T1000 (cell line): Measurements from ENCODE around the gene OSBPL9.
"Not testable (repeated sequence)": the region's sequence is repeated elsewhere in the genome, so short reads cannot be mapped to it uniquely, and the experiment has no call there.

Experiments used
- DNase-seq: peaks from one replicate; lab custom pipeline; 2025; ENCODE audit warnings: mixed read lengths; lab: John Stamatoyannopoulos, UW

OSBPL9 gene

DNA sequence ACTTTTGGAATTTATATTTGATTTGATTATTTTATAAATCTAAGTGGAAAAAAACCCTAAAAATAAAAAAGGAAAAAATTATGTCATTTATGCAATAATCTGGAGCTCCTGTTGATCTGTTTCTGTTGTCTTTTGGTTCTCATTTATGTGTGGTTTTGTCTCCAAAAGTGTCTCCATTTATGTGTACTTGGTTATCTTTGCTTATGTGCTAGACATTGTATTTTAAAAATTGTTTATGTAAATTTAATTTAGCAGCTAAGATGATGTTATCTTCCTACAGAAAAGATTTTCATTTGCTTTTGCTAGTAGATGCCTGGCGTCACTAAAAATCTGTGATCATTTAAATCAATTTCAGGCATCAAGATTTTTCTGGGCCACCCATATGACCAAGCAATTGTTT is 95.7 kb downstream of the OSBPL9 start:
- DNase-seq = no peak

DNA sequence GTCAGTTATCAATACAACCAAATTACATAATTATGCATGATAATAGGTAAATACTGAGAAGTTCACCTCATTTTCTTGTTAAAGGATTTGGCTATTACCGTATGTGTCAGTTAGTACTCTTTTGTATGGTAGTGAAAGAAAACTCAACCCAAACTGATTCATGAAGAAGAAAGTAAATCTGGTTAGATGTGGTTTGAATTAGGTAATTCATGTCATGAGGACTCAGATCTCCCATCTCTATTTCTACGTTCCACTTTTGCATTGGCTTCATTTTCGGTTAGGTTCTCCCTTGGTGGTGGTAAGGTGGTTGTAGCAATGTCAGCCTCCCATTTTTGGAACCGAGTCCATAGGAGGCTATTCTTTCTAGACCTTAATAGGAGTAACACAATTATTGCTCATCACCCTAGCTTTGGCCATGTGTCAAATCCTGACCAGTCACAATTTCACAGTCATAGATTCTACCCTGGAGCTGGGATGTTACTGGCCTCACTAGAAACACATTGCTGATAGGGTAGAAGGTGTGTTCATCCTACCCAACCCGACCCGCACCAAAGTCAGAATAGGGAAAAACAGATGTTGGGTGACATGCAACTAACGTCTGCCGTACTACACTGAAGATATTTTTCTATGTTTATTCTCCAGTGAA is 97.6 kb downstream of the OSBPL9 start:
- DNase-seq = no peak

GRCh38 chr1:51715369-51715768 is 98.5 kb downstream of the OSBPL9 start:
- DNase-seq = no peak

- DNase-seq = no peak
These were observed 99.9 kb downstream of the OSBPL9 start for GRCh38 chr1:51716746-51717145.

GRCh38 chr1:51717842-51718241 is 101.0 kb downstream of the OSBPL9 start:
- no peak for DNase-seq

GRCh38 chr1:51719146-51719545 is 102.3 kb downstream of the OSBPL9 start:
- DNase-seq = no peak

- no peak for DNase-seq
These were observed 107.9 kb downstream of the OSBPL9 start for GRCh38 chr1:51724797-51725196.

DNA sequence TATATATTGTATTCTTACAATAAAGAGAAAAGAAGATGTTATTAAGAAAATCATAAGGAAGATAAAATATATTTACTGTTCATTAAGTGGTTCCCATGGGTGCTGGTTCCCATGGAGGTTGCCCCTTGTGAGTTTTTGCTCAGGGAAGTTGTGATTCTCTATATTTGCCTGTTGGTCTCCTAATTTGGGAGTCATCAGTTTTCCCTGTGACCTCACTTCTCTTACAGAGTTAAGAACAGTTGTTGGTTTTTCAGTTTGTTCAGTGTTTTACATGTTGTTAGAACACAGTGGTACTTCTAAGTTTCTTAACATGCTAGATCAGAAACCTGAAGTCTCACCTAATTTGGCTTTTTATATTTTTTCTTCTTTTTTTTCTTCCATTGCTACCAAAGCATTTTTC is 109.2 kb downstream of the OSBPL9 start:
- no peak for DNase-seq

DNA sequence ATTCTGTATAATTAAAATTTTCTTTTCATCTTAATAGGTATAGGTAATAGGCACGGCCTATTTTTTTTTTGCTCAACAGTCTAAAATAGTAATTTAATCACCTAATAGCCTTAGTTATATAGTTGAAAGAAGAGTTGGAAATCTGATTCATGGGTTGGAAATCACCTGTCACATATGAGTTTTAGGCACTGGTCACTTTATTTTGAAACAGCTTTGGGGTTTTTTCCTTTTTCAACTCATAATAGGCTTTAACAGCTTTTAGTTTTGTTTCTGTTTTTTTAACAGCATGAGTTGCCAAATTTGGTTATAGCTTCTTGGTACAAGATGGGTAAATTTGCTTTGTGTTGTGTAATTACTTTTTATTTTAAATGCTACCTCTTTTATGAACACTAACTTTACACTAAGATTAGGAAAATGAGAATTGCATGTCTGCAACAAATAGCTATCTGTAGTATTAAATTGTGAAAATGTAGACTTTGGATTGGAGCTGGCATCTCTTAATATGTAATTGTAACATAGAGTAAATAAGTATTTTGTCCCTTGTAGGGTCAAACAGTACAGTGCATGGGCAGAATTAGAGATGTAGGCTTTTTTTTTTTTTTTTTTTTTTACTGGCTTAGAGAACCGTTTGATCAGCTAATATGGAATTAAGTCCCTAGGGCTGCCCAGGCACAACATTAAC is 109.8 kb downstream of the OSBPL9 start:
- DNase-seq = no peak

- DNase-seq = no peak
These were observed 110.5 kb downstream of the OSBPL9 start for GRCh38 chr1:51727366-51727765.

GRCh38 chr1:51728611-51729155 is 111.8 kb downstream of the OSBPL9 start:
- DNase-seq = no peak

DNA sequence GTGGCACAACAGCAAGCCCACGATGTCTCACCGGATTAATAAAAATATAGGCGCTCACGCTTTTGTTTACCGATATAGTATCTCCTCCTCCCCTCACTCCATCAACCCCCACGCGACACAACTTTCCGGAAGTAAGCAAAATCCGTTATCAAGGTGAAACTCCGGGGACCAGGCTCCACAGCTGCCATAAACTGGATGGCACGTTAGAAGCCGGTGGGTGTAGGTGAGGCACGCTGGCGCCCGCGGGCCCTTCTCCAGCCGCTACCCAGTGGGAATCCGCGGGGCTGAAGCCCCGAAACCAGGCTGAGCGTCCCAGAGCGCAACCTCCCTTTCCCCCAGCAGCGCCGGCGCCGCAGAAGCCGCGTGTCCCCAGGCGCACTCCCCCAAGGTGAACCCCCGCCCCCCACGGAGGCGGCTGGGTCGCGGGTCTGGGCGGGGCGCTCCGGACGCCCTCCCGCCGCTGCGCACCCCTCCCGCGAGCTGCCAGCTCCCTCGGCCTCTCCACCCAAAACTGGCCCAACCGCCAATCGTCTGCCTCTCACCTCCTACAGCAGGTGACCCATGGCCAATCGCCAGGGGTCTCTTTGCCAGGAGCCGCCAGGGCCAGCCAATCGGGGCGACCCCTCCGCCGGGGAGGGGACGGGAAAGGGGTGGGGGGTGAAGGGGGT is 112.4 kb downstream of the OSBPL9 start:
- no peak for DNase-seq

DNA sequence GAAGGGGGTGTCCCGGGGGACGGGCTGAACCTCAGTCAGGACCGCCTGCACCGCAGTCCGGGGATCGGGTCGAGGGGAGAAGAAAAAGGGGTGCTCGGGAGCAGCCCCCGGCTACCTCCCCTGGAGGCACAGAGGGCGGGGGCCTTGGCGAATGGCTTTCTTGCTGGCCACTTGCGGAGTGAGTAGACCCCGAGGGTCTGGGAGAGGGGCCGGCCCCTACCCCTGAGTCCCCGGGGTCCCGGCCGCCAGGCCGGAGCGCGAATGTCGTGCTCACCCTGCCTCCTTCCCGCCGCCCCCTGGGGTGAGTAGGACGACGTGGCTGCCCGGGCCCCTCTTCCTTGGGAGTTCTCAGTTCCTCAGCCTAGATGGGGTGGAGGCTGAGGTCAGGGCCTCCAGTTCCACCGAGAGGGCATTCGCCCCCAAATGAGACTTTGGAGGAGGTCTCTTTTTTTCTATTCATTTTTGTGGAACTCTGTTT is 113.0 kb downstream of the OSBPL9 start:
- no peak for DNase-seq

DNA sequence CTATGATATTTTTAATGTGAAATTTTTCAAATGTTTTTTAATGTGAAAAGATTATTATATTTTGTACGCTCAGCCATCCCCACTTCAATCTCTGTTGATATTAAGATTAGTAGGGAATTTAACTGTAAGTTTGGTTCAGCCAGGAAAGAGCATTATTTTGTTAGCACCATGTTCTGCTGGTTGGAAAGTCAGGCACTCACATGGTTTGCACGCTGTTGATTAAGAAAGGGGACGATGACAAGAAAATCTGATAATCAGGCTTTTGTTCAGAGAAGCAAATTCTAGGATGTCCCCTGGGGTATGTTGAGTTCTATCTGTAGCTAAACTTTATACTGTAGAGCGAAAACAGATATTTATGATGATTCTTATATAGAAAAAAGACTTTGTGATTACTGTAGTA is 115.1 kb downstream of the OSBPL9 start:
- no peak for DNase-seq

DNA sequence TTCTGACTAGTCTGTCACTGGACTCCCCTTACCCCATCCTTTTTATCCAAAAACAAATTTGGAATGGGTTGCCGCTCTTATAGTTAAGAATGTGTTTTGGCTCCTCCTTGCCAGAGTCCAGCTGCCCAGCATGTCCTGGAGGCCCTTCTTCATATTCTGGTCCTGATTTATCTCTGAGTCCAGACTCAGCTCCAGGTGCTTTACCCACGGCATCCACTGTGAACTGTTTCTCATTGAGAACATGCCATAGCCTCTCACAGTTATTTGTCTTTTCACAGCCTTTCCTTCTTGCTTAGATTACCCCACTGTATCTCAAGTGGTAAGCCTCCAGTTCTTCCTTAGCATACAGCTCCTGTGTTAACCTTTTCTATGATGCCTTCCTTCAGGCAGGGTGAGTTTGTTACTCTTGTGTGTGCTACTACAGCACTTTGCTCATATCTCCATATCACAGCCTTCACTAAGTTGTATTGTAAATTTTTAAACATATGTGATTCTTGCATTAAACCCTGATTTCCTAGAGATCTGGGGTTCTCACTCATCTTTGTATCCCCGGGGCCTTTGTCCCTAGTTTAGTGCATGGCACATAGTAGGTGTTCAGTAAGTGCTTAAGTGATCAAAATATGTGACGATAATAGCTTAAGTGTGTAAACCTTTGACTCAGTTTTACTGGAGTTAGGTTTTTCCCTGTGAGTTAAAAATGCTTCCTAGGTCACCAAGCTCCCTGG is 116.0 kb downstream of the OSBPL9 start:
- no peak for DNase-seq

DNA sequence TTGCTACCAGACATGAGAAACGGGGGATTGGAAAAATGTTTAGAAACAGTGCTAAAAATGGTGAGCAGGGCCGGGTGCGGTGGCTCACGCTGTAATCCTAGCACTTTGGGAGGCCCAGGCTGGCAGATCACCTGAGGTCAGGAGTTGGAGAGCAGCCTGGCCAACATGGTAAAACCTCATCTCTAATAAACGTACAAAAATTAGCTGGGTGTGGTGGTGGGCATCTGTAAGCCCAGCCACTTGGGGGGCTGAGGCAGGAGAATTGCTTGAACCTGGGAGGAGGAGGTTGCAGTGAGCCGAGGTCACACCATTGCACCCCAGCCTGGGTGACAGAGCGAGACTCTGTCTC is 116.5 kb downstream of the OSBPL9 start:
- not testable (repeated sequence) for DNase-seq

- DNase-seq = no peak
These were observed 117.1 kb downstream of the OSBPL9 start for GRCh38 chr1:51733793-51734522.

GRCh38 chr1:51734896-51735745 is 118.2 kb downstream of the OSBPL9 start:
- DNase-seq = no peak

DNA sequence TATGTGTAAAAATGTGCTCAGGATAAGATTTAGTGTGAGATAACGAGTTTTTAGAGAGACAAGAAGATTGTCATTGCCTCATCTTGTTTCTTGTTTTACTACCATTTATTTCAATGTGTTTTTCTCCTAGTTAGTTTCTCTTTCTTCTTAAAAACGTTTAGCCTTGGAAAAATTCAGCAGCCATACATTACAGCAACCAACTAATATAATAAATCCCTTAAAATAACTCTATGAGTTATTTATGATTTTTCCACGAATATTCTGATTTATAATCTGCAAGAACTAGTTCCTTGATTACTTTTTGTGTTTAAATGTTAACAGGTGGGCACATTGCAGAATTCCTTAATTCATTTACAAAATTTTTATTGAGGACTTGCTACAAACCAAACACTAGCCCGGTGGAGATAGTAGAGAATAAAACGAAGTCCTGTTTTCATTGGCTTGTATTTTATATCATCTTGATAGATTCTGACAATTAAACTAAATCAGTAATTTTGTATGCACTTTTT is 118.9 kb downstream of the OSBPL9 start:
- DNase-seq = no peak

GRCh38 chr1:51736702-51737101 is 119.8 kb downstream of the OSBPL9 start:
- no peak for DNase-seq
